Neural progenitor cell (in vitro differentiated cells): ENCODE data around the gene PARVA.

Source experiments
- EZH2 ChIP-seq: fragments of 200-600 bp; sonication (generic); IDR thresholded peaks from 2 replicates; pipeline ENCODE4 v1.6.1; 2017; ENCODE audit warnings: antibody characterized with exemption, mild to moderate bottlenecking, moderate library complexity
- EZH2phosphoT487 ChIP-seq: fragments of 200-600 bp; sonication (generic); IDR thresholded peaks from 2 replicates; pipeline ENCODE4 v1.6.1; 2017; ENCODE audit warnings: antibody characterized with exemption
- TF ChIP-seq, protein P1 (sequence below): fragments of 200-600 bp; sonication (generic); IDR thresholded peaks from 2 replicates; pipeline ENCODE4 v1.5.1; 2017; ENCODE audit warnings: antibody characterized with exemption, mild to moderate bottlenecking

DNA sequence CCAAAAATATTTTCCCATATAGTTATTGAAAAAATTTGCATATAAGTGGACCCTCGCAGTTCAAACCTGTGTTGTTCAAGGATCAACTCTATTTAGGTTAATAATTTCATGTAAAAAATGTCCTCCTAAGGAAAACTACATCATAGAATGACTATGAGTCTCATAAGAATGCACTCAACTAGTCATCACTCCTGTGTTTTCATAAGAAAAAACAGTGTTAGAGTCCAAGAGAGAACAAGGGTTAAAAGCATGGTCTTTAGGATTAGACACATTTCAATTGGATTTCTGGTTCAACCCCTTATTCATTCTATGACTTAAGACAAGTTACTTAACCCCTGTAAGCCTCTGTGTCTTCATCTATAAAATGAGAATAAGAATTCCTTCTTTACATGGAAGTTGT is 5.1 kb downstream of the PARVA start:
- TF ChIP-seq, protein P1, sequence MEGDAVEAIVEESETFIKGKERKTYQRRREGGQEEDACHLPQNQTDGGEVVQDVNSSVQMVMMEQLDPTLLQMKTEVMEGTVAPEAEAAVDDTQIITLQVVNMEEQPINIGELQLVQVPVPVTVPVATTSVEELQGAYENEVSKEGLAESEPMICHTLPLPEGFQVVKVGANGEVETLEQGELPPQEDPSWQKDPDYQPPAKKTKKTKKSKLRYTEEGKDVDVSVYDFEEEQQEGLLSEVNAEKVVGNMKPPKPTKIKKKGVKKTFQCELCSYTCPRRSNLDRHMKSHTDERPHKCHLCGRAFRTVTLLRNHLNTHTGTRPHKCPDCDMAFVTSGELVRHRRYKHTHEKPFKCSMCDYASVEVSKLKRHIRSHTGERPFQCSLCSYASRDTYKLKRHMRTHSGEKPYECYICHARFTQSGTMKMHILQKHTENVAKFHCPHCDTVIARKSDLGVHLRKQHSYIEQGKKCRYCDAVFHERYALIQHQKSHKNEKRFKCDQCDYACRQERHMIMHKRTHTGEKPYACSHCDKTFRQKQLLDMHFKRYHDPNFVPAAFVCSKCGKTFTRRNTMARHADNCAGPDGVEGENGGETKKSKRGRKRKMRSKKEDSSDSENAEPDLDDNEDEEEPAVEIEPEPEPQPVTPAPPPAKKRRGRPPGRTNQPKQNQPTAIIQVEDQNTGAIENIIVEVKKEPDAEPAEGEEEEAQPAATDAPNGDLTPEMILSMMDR, result no peak
- TF ChIP-seq EZH2, result no peak
- TF ChIP-seq EZH2phosphoT487, result no peak
